ENCODE measurements around the gene CNPY1.

- TF ChIP-seq CTCF (IDR thresholded peaks at IDR 0.05): no peak
- TF ChIP-seq EP300 (IDR thresholded peaks at IDR 0.05; ENCODE audit: low read depth): no peak
- TF ChIP-seq POLR2A (IDR thresholded peaks at IDR 0.05): no peak
Measured at GRCh38 chr7:155562106-155562505, 15.7 kb upstream of the CNPY1 start.
